Trophoblast cell (in vitro differentiated cells and primary cell): ENCODE measurements around the gene GABRA5.
"Not testable (repeated sequence)": the region's sequence is repeated elsewhere in the genome, so short reads cannot be mapped to it uniquely, and the experiment has no call there.

Source experiments
- DNase-seq, 2 donors: peaks; one replicate each; pipeline ENCODE4 v3.0.0-alpha.2; 2016
- H2AFZ ChIP-seq: 2 replicates; pipeline ENCODE4 v1.6.1; 2013; ENCODE audit warnings: low read length, moderate library complexity, mild to moderate bottlenecking; ENCODE audit not compliant: insufficient read depth, poor library complexity
- H2AK5ac ChIP-seq: 2 replicates; pipeline ENCODE4 v1.6.1; 2013; ENCODE audit warnings: mild to moderate bottlenecking, low read length
- H2BK120ac ChIP-seq: 2 replicates; pipeline ENCODE4 v1.6.1; 2013; ENCODE audit warnings: low read length, mild to moderate bottlenecking, moderate library complexity; ENCODE audit not compliant: insufficient read depth, poor library complexity
- H2BK12ac ChIP-seq: 2 replicates; pipeline ENCODE4 v1.6.1; 2013; ENCODE audit warnings: mild to moderate bottlenecking, low read length, moderate library complexity
- H2BK5ac ChIP-seq: 2 replicates; pipeline ENCODE4 v1.6.1; 2013; ENCODE audit warnings: low read length, low read depth, moderate library complexity, mild to moderate bottlenecking; ENCODE audit not compliant: poor library complexity
- H3K14ac ChIP-seq: 2 replicates; pipeline ENCODE4 v1.6.1; 2013; ENCODE audit warnings: mild to moderate bottlenecking, low read length
- H3K18ac ChIP-seq: 2 replicates; pipeline ENCODE4 v1.6.1; 2013; ENCODE audit warnings: mild to moderate bottlenecking, low read length
- H3K23ac ChIP-seq: 2 replicates; pipeline ENCODE4 v1.6.1; 2013; ENCODE audit warnings: low read length
- H3K27ac ChIP-seq: 2 replicates; pipeline ENCODE4 v1.5.1; 2013; ENCODE audit warnings: low read depth, mild to moderate bottlenecking, inconsistent platforms, low read length, moderate library complexity
- H3K27me3 ChIP-seq: 2 replicates; pipeline ENCODE4 v1.6.1; 2013; ENCODE audit warnings: inconsistent platforms, mild to moderate bottlenecking, low read length, moderate library complexity; ENCODE audit not compliant: insufficient read depth
- H3K36me3 ChIP-seq, 2 experiments: 1 replicate in 1 of 2; 2 replicates in 1 of 2; pipeline ENCODE4 v1.6.1; 2013; ENCODE audit warnings: low read length in 2 of 2, mild to moderate bottlenecking in 2 of 2, moderate library complexity in 1 of 2; ENCODE audit not compliant: insufficient read depth in 2 of 2, control insufficient read depth in 1 of 2
- H3K4ac ChIP-seq: 2 replicates; pipeline ENCODE4 v1.6.1; 2013; ENCODE audit warnings: low read depth, mild to moderate bottlenecking, low read length, moderate library complexity
- H3K4me1 ChIP-seq, 2 experiments: 1 replicate in 1 of 2; 2 replicates in 1 of 2; pipeline ENCODE4 v1.6.1; 2013; ENCODE audit warnings: low read length in 2 of 2, mild to moderate bottlenecking in 2 of 2, moderate library complexity in 1 of 2; ENCODE audit not compliant: insufficient read depth in 2 of 2, control insufficient read depth in 1 of 2
- H3K4me2 ChIP-seq: 2 replicates; pipeline ENCODE4 v1.6.1; 2013; ENCODE audit warnings: inconsistent platforms, mild to moderate bottlenecking, low read length, moderate library complexity
- H3K4me3 ChIP-seq: 2 replicates; pipeline ENCODE4 v1.5.1; 2013; ENCODE audit warnings: mild to moderate bottlenecking, low read depth, low read length, inconsistent platforms
- H3K79me1 ChIP-seq: one replicate; pipeline ENCODE4 v1.6.1; 2013; ENCODE audit warnings: low read length
- H3K79me2 ChIP-seq: 2 replicates; pipeline ENCODE4 v1.6.1; 2013; ENCODE audit warnings: low read length, mild to moderate bottlenecking; ENCODE audit not compliant: control insufficient read depth, insufficient read depth, poor library complexity
- H3K9ac ChIP-seq: 2 replicates; pipeline ENCODE4 v1.6.1; 2013; ENCODE audit warnings: mild to moderate bottlenecking, low read length
- H3K9me3 ChIP-seq: 2 replicates; pipeline ENCODE4 v1.6.1; 2013; ENCODE audit warnings: low read depth, mild to moderate bottlenecking, control low read depth, inconsistent platforms, low read length; ENCODE audit not compliant: insufficient read depth
- H4K12ac ChIP-seq: 2 replicates; pipeline ENCODE4 v1.6.1; 2013; ENCODE audit warnings: low read depth, mild to moderate bottlenecking, low read length, moderate library complexity
- H4K8ac ChIP-seq: 2 replicates; pipeline ENCODE4 v1.6.1; 2013; ENCODE audit warnings: low read depth, mild to moderate bottlenecking, low read length, moderate library complexity
- H4K91ac ChIP-seq: one replicate; pipeline ENCODE4 v1.6.1; 2013; ENCODE audit warnings: low read depth, mild to moderate bottlenecking, low read length, moderate library complexity
- WGBS: extraction: QIAGEN DNeasy Blood & Tissue Kit; methylation state at CpG from one replicate; pipeline ENCODE4 v1.1.7; 2013; ENCODE audit warnings: missing lambda C conversion rate; ENCODE audit not compliant: insufficient read length, insufficient coverage; ENCODE audit errors: extremely low coverage; 5-methylcytosine and 5-hydroxymethylcytosine counted together

The GABRA5 gene

GRCh38 chr15:26894181-26894580 is 27.3 kb downstream of the GABRA5 start:
- H3K9ac ChIP-seq = no peak overlapping the region
- no peak overlapping the region for H3K4me3 ChIP-seq
- no peak overlapping the region for H4K8ac ChIP-seq
- no peak overlapping the region for H3K4ac ChIP-seq
- no peak overlapping the region for H3K14ac ChIP-seq
- H3K4me2 ChIP-seq = no peak overlapping the region
- no peaks in the 10 kb centered on the region for H3K79me2 ChIP-seq
- no peak overlapping the region for H4K12ac ChIP-seq
- no peaks in the 10 kb centered on the region for H3K79me1 ChIP-seq
- H2BK12ac ChIP-seq = no peak overlapping the region
- peaks cover 8% of the 10 kb centered on the region for H3K9me3 ChIP-seq
- no peak overlapping the region for H2AFZ ChIP-seq
- H3K23ac ChIP-seq = no peak overlapping the region
- no peak overlapping the region for H4K91ac ChIP-seq
- H2BK120ac ChIP-seq = no peak overlapping the region
- H2BK5ac ChIP-seq = no peak overlapping the region
- H2AK5ac ChIP-seq = no peak overlapping the region
- no peaks in the 10 kb centered on the region for H3K27me3 ChIP-seq
- no peaks in the 10 kb centered on the region for H3K36me3 ChIP-seq
- H3K18ac ChIP-seq = no peak overlapping the region
- WGBS = no CpG with 5 or more reads among the region's 26 CpGs
- H3K27ac ChIP-seq = no peak overlapping the region
- peaks cover 2 to 3% of the 10 kb centered on the region in 2 experiments for H3K4me1 ChIP-seq
- no peak for DNase-seq

GRCh38 chr15:26895346-26895745 is 28.5 kb downstream of the GABRA5 start:
- not testable (repeated sequence) for H2BK12ac ChIP-seq, H2BK5ac ChIP-seq, DNase-seq, H3K79me1 ChIP-seq, H4K8ac ChIP-seq, H3K4ac ChIP-seq, H4K12ac ChIP-seq, H3K27me3 ChIP-seq, H3K18ac ChIP-seq, H3K36me3 ChIP-seq, H2AK5ac ChIP-seq, H4K91ac ChIP-seq, H3K4me3 ChIP-seq, H3K14ac ChIP-seq, H3K4me1 ChIP-seq, H3K23ac ChIP-seq, H3K9ac ChIP-seq, H3K9me3 ChIP-seq, H3K27ac ChIP-seq, H2BK120ac ChIP-seq, H2AFZ ChIP-seq, H3K4me2 ChIP-seq, H3K79me2 ChIP-seq
- WGBS = no CpG with 5 or more reads among the region's 19 CpGs

GRCh38 chr15:26899658-26900057 is 32.8 kb downstream of the GABRA5 start:
- Histone ChIP-seq H3K36me3 (no peaks in the 10 kb centered on the region), H4K12ac (no peak overlapping the region), H2AFZ (no peak overlapping the region), H3K9ac (no peak overlapping the region), H2BK120ac (no peak overlapping the region), H3K9me3 (no peaks in the 10 kb centered on the region), H3K79me2 (no peaks in the 10 kb centered on the region), H2AK5ac (no peak overlapping the region), H3K79me1 (no peaks in the 10 kb centered on the region), H3K4ac (no peak overlapping the region), H4K8ac (no peak overlapping the region), H3K18ac (no peak overlapping the region), H2BK12ac (no peak overlapping the region), H4K91ac (no peak overlapping the region), H3K4me1 (no peaks in the 10 kb centered on the region), H3K14ac (no peak overlapping the region), H3K27me3 (no peaks in the 10 kb centered on the region), H2BK5ac (no peak overlapping the region), H3K4me3 (no peak overlapping the region), H3K27ac (no peak overlapping the region), H3K4me2 (no peak overlapping the region), H3K23ac (no peak overlapping the region)
- no peak for DNase-seq
- no CpG with 5 or more reads among the region's 3 CpGs for WGBS

GRCh38 chr15:26901041-26901440 is 34.2 kb downstream of the GABRA5 start:
- no peaks in the 10 kb centered on the region for H3K79me1 ChIP-seq
- H3K27me3 ChIP-seq = no peaks in the 10 kb centered on the region
- H3K4ac ChIP-seq = no peak overlapping the region
- H2BK120ac ChIP-seq = no peak overlapping the region
- no peak overlapping the region for H2BK12ac ChIP-seq
- no peaks in the 10 kb centered on the region for H3K79me2 ChIP-seq
- H4K12ac ChIP-seq = no peak overlapping the region
- H2BK5ac ChIP-seq = no peak overlapping the region
- H3K23ac ChIP-seq = no peak overlapping the region
- WGBS = no CpG with 5 or more reads among the region's 4 CpGs
- DNase-seq = no peak
- no peak overlapping the region for H3K14ac ChIP-seq
- no peak overlapping the region for H3K4me3 ChIP-seq
- H2AK5ac ChIP-seq = no peak overlapping the region
- H3K18ac ChIP-seq = no peak overlapping the region
- no peak overlapping the region for H4K8ac ChIP-seq
- no peaks in the 10 kb centered on the region for H3K9me3 ChIP-seq
- H3K27ac ChIP-seq = no peak overlapping the region
- no peak overlapping the region for H4K91ac ChIP-seq
- no peak overlapping the region for H3K9ac ChIP-seq
- H3K4me2 ChIP-seq = no peak overlapping the region
- no peaks in the 10 kb centered on the region for H3K36me3 ChIP-seq
- H3K4me1 ChIP-seq = no peaks in the 10 kb centered on the region
- no peak overlapping the region for H2AFZ ChIP-seq
